WTC11 (cell line): Measurements from ENCODE around the gene LRP4. TPM values are rescaled to one million over a fixed set of nuclear protein-coding genes. Genes with fewer than 3 reads are reported as not detected.

Experiments
- ATAC-seq: fragments of 200-7000 bp; cut with Tn5 transposase; 2 replicates; pipeline ENCODE4 v1.10.0; 2021; ENCODE audit warnings: mild to moderate bottlenecking, moderate library complexity
- CTCF ChIA-PET: fragments of 300-600 bp; sonication (Branson Sonifier 250); formaldehyde crosslinking; loops from one replicate; lab custom pipeline; 2021; ENCODE audit warnings: antibody characterized with exemption; lab: Charles Lee
- POLR2A ChIA-PET: fragments of 350-600 bp; sonication (Branson Sonifier 250); formaldehyde crosslinking; loops from one replicate; lab custom pipeline; 2021; ENCODE audit warnings: antibody characterized with exemption; lab: Charles Lee
- DNase-seq: peaks from one replicate; pipeline ENCODE4 v3.0.0; 2021; ENCODE audit warnings: low spot score
- H3K27ac Mint-ChIP-seq: 2 replicates; pipeline ENCODE4 v1.8.0; 2021; ENCODE audit warnings: mixed read lengths
- H3K27me3 Mint-ChIP-seq: 2 replicates; pipeline ENCODE4 v1.8.0; 2021; ENCODE audit warnings: low read depth, mild to moderate bottlenecking, moderate library complexity, mixed read lengths
- H3K36me3 Mint-ChIP-seq: 2 replicates; pipeline ENCODE4 v1.8.0; 2021; ENCODE audit warnings: mixed read lengths
- H3K4me1 Mint-ChIP-seq: 2 replicates; pipeline ENCODE4 v1.8.0; 2022; ENCODE audit warnings: mixed read lengths
- H3K4me3 Mint-ChIP-seq: 2 replicates; pipeline ENCODE4 v1.8.0; 2021; ENCODE audit warnings: mild to moderate bottlenecking, moderate library complexity, mixed read lengths
- H3K9me3 Mint-ChIP-seq: 2 replicates; pipeline ENCODE4 v1.8.0; 2021; ENCODE audit warnings: mixed read lengths
- CBFB ChIP-seq: sonication (generic); formaldehyde crosslinking; IDR thresholded peaks from 2 replicates; pipeline ENCODE4 v1.8.1; 2022; ENCODE audit warnings: mild to moderate bottlenecking, low read depth, missing genetic modification reagents
- CREM ChIP-seq: sonication (generic); formaldehyde crosslinking; IDR thresholded peaks from 2 replicates; pipeline ENCODE4 v1.8.1; 2022; ENCODE audit warnings: mild to moderate bottlenecking, missing genetic modification reagents, moderate library complexity
- ELF4 ChIP-seq: sonication (generic); formaldehyde crosslinking; IDR thresholded peaks from 2 replicates; pipeline ENCODE4 v1.8.1; 2022; ENCODE audit warnings: low read depth, mild to moderate bottlenecking, moderate library complexity, missing genetic modification reagents
- ETV6 ChIP-seq: sonication (generic); formaldehyde crosslinking; IDR thresholded peaks from 2 replicates; pipeline ENCODE4 v1.8.1; 2022; ENCODE audit warnings: mild to moderate bottlenecking, missing genetic modification reagents
- FOXJ3 ChIP-seq: sonication (generic); formaldehyde crosslinking; IDR thresholded peaks from 2 replicates; pipeline ENCODE4 v1.9.0; 2021; ENCODE audit warnings: missing genetic modification reagents, mild to moderate bottlenecking, borderline replicate concordance
- PRRX2 ChIP-seq: fragments of 250-450 bp; sonication (Bioruptor Pico); IDR thresholded peaks from 2 replicates; pipeline ENCODE4 v1.8.0; 2021; ENCODE audit warnings: mild to moderate bottlenecking
- SMAD4 ChIP-seq: sonication (generic); formaldehyde crosslinking; IDR thresholded peaks from 2 replicates; pipeline ENCODE4 v1.8.0; 2022; ENCODE audit warnings: mild to moderate bottlenecking, missing genetic modification reagents
- TP53 ChIP-seq: sonication (generic); formaldehyde crosslinking; IDR thresholded peaks from 2 replicates; pipeline ENCODE4 v1.8.1; 2023; ENCODE audit warnings: mild to moderate bottlenecking, missing genetic modification reagents
- ZNF232 ChIP-seq: sonication (generic); formaldehyde crosslinking; IDR thresholded peaks from 2 replicates; pipeline ENCODE4 v1.8.0; 2022; ENCODE audit warnings: mild to moderate bottlenecking, missing genetic modification reagents
- ZNF263 ChIP-seq: sonication (generic); formaldehyde crosslinking; IDR thresholded peaks from 2 replicates; pipeline ENCODE4 v1.8.1; 2022; ENCODE audit warnings: low read depth, mild to moderate bottlenecking, moderate library complexity, missing genetic modification reagents
- ZNF671 ChIP-seq: fragments of 250-450 bp; sonication (Bioruptor Pico); IDR thresholded peaks from 2 replicates; pipeline ENCODE4 v1.8.0; 2021; ENCODE audit warnings: mild to moderate bottlenecking
- total RNA-seq: library from RNA; stranded (reverse); gene quantifications from 3 replicates; pipeline ENCODE4 v1.2.3, GENCODE V29; 2021
- TF ChIP-seq, protein P1 (sequence below): sonication (generic); formaldehyde crosslinking; IDR thresholded peaks from 2 replicates; pipeline ENCODE4 v1.8.0; 2023; ENCODE audit warnings: missing genetic modification reagents, mild to moderate bottlenecking, borderline replicate concordance
- TF ChIP-seq, protein P2 (sequence below): sonication (generic); formaldehyde crosslinking; IDR thresholded peaks from 2 replicates; pipeline ENCODE4 v1.8.0; 2022; ENCODE audit warnings: mild to moderate bottlenecking, missing genetic modification reagents
- TF ChIP-seq, protein P3 (sequence below): sonication (generic); formaldehyde crosslinking; IDR thresholded peaks from 2 replicates; pipeline ENCODE4 v1.8.1; 2022; ENCODE audit warnings: mild to moderate bottlenecking, missing genetic modification reagents, moderate library complexity, borderline replicate concordance
- TF ChIP-seq, protein P4 (sequence below): sonication (generic); formaldehyde crosslinking; IDR thresholded peaks from 2 replicates; pipeline ENCODE4 v1.8.0; 2022; ENCODE audit warnings: mild to moderate bottlenecking, missing genetic modification reagents

The LRP4 gene
- total RNA-seq, 1 experiment from 2014 or later: 39.5 TPM

DNA sequence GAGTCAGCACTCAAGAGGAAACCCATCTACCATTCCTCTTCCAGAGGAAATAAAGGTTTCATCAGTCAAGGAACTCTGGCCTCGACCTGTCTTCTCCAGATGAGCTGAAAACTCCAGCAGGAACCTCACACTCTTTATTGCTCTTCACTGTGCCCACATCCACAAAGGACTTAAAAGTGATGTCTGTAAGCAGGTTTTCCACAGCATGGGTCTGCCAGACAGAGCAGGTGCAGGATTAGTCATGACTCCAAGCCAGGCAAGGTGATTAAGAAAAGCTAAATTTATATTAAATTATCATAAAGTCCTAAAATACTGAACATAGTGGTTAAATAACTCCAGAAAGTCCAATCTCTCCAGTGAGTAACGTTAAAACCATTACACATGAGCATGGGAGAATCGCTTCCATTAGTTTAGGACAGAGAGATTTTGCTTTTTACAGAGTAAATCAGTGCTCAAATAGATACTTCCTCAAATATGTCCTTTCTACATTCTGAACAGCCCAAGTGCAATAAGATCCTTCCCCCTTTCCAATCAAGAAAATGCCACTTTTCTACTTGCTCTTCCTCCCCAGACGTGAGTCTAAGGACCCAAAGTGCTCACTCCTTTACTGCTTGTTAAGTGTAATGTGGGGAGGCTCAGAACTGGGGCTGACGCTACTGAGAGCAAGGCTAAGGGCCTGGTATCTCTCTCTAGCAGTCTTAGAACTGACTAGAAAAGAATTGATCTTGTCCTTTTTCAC is 61.6 kb downstream of the LRP4 start (continued):
- TF ChIP-seq, protein P1, sequence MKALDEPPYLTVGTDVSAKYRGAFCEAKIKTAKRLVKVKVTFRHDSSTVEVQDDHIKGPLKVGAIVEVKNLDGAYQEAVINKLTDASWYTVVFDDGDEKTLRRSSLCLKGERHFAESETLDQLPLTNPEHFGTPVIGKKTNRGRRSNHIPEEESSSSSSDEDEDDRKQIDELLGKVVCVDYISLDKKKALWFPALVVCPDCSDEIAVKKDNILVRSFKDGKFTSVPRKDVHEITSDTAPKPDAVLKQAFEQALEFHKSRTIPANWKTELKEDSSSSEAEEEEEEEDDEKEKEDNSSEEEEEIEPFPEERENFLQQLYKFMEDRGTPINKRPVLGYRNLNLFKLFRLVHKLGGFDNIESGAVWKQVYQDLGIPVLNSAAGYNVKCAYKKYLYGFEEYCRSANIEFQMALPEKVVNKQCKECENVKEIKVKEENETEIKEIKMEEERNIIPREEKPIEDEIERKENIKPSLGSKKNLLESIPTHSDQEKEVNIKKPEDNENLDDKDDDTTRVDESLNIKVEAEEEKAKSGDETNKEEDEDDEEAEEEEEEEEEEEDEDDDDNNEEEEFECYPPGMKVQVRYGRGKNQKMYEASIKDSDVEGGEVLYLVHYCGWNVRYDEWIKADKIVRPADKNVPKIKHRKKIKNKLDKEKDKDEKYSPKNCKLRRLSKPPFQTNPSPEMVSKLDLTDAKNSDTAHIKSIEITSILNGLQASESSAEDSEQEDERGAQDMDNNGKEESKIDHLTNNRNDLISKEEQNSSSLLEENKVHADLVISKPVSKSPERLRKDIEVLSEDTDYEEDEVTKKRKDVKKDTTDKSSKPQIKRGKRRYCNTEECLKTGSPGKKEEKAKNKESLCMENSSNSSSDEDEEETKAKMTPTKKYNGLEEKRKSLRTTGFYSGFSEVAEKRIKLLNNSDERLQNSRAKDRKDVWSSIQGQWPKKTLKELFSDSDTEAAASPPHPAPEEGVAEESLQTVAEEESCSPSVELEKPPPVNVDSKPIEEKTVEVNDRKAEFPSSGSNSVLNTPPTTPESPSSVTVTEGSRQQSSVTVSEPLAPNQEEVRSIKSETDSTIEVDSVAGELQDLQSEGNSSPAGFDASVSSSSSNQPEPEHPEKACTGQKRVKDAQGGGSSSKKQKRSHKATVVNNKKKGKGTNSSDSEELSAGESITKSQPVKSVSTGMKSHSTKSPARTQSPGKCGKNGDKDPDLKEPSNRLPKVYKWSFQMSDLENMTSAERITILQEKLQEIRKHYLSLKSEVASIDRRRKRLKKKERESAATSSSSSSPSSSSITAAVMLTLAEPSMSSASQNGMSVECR (CRISPR knock-in tag): no peak
- TF ChIP-seq CREM (CRISPR knock-in tag): no peak
- TF ChIP-seq, all 79 proteins: peak for 0

DNA sequence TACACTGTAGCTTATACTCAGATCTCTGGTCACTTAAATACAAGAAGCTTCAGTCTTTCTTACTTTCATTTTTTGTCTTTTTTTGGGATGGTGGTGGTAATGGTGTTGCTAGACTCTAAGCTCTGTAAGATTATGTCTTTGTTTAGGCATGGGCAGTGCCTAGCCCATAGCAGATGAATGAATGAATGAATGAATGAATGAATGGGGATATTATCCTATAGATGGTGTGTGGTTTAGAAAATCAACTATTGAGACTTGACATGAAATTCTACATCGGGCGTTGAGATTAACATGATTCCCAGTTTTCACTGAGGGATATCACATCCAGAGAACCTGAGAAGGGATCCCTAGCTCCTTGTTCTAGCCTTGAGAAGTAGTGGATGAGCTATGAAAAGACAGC is 62.5 kb downstream of the LRP4 start:
- H3K27me3 Mint-ChIP-seq: peaks cover 9% of the 10 kb centered on the region
- no peak overlapping the region for H3K27ac Mint-ChIP-seq
- peaks cover 36% of the 10 kb centered on the region for H3K36me3 Mint-ChIP-seq
- no peak overlapping the region for H3K4me3 Mint-ChIP-seq
- DNase-seq (no peak), ATAC-seq (no peak)
- TF ChIP-seq, protein P2, sequence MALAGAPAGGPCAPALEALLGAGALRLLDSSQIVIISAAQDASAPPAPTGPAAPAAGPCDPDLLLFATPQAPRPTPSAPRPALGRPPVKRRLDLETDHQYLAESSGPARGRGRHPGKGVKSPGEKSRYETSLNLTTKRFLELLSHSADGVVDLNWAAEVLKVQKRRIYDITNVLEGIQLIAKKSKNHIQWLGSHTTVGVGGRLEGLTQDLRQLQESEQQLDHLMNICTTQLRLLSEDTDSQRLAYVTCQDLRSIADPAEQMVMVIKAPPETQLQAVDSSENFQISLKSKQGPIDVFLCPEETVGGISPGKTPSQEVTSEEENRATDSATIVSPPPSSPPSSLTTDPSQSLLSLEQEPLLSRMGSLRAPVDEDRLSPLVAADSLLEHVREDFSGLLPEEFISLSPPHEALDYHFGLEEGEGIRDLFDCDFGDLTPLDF (CRISPR knock-in tag): no peak
- no peak for TF ChIP-seq CBFB (CRISPR knock-in tag)
- H3K4me1 Mint-ChIP-seq: peaks cover 4% of the 10 kb centered on the region
- POLR2A ChIA-PET: no interaction called here
- peaks cover 6% of the 10 kb centered on the region for H3K9me3 Mint-ChIP-seq
- CTCF ChIA-PET: no interaction called here

DNA sequence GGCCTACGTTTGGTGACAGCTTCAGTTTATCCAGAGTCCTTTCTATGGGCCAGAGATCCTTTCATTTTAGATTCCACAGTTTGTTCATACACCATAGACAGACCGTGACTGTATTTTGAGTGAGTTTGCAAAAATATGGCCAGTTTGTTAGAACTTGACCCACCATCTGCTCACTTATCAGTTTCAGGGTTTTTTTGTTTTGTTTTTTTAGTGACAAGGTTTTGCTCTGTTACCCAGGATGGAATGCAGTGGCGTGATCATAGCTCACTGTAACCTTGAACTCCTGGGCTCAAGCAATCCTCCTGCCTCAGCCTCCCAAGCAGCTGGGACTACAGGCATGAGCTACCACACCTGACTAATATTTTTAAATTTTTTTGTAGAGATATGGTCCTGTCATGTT is 63.2 kb downstream of the LRP4 start:
- no peak overlapping the region for H3K27ac Mint-ChIP-seq
- ChIA-PET CTCF (interaction anchor here (1.2 kb wide), 1 partner anchor 500 kb away, joined by 3 read pairs; no protein-coding TSS in a partner anchor), POLR2A (no interaction called here)
- no peak for ATAC-seq
- no peak for TF ChIP-seq FOXJ3 (CRISPR knock-in tag)
- peaks cover 36% of the 10 kb centered on the region for H3K36me3 Mint-ChIP-seq
- peaks cover 13% of the 10 kb centered on the region for H3K9me3 Mint-ChIP-seq
- peaks cover 12% of the 10 kb centered on the region for H3K27me3 Mint-ChIP-seq
- no peak for DNase-seq
- H3K4me1 Mint-ChIP-seq: peaks cover 4% of the 10 kb centered on the region
- H3K4me3 Mint-ChIP-seq: no peak overlapping the region

DNA sequence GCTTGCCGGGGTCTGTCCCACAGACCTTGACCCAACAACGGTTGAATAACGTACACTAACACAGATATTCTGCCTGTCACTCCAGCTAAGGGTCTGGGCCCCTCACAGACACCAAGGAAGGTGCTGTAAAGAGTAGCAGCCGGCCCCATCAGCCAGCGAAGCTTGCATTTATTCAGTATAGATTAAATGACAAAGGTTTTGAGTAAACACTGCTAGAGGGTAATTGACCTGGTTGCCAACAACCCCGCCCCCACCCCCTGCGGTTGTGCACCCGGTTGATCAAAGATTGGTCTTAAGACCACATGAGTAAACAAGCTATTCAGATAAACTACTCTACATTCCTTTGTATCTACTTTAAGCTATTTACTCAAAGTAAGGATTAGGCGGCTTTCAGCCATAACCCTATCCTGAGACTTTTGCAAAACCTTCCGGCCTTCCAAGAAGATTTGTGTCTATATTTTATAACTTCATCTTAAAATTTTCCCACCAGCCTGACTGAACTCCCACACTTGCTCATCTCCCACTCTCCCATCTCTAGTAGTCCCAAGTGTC is 67.4 kb downstream of the LRP4 start:
- Mint-ChIP-seq H3K27me3 (peaks cover 30% of the 10 kb centered on the region), H3K4me1 (peaks cover 11% of the 10 kb centered on the region), H3K9me3 (peaks cover 21% of the 10 kb centered on the region), H3K36me3 (peaks cover 19% of the 10 kb centered on the region), H3K4me3 (no peak overlapping the region), H3K27ac (no peak overlapping the region)
- DNase-seq (peak; percentile 46), ATAC-seq (no peak)
- ChIA-PET CTCF (no interaction called here), POLR2A (no interaction called here)
- TF ChIP-seq, protein P3, sequence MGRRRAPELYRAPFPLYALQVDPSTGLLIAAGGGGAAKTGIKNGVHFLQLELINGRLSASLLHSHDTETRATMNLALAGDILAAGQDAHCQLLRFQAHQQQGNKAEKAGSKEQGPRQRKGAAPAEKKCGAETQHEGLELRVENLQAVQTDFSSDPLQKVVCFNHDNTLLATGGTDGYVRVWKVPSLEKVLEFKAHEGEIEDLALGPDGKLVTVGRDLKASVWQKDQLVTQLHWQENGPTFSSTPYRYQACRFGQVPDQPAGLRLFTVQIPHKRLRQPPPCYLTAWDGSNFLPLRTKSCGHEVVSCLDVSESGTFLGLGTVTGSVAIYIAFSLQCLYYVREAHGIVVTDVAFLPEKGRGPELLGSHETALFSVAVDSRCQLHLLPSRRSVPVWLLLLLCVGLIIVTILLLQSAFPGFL (CRISPR knock-in tag): no peak
- TF ChIP-seq PRRX2 (CRISPR knock-in tag) (no peak), ELF4 (CRISPR knock-in tag) (no peak), SMAD4 (no peak), ZNF671 (CRISPR knock-in tag) (no peak), ZNF232 (no peak), ZNF263 (no peak), TP53 (CRISPR knock-in tag) (no peak), ETV6 (no peak)
- TF ChIP-seq, protein P4, sequence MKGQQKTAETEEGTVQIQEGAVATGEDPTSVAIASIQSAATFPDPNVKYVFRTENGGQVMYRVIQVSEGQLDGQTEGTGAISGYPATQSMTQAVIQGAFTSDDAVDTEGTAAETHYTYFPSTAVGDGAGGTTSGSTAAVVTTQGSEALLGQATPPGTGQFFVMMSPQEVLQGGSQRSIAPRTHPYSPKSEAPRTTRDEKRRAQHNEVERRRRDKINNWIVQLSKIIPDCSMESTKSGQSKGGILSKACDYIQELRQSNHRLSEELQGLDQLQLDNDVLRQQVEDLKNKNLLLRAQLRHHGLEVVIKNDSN: no peak
- TF ChIP-seq, protein P1 (CRISPR knock-in tag): no peak
